GM23248 (cell line): ENCODE measurements around the gene METRNL. TPM values are rescaled to one million over a fixed set of nuclear protein-coding genes. Genes with fewer than 3 reads are reported as not detected.

Experiments used
- DNase-seq: peaks from one replicate; pipeline ENCODE4 v3.0.0-alpha.2; 2015
- H2AFZ ChIP-seq: fragments of 200-600 bp; sonication (generic); 2 replicates; pipeline ENCODE4 v1.6.1; 2016; ENCODE audit warnings: antibody characterized with exemption
- H3F3A ChIP-seq: fragments of 200-600 bp; sonication (generic); 2 replicates; pipeline ENCODE4 v1.6.1; 2016; ENCODE audit warnings: mild to moderate bottlenecking, antibody characterized with exemption, mixed run types; ENCODE audit not compliant: insufficient read depth
- H3K27ac ChIP-seq: fragments of 200-600 bp; sonication (generic); 2 replicates; pipeline ENCODE4 v1.5.1; 2016; ENCODE audit warnings: mild to moderate bottlenecking
- H3K27me3 ChIP-seq: fragments of 200-600 bp; sonication (generic); replicated peaks from 2 replicates; pipeline ENCODE4 v1.6.1; 2016; ENCODE audit warnings: mild to moderate bottlenecking; ENCODE audit not compliant: insufficient read depth
- H3K36me3 ChIP-seq: fragments of 200-600 bp; sonication (generic); 2 replicates; pipeline ENCODE4 v1.6.1; 2016; ENCODE audit warnings: low read depth, mild to moderate bottlenecking
- H3K4me1 ChIP-seq: fragments of 200-600 bp; sonication (generic); 2 replicates; pipeline ENCODE4 v1.6.1; 2016; ENCODE audit warnings: mild to moderate bottlenecking; ENCODE audit not compliant: insufficient read depth
- H3K4me2 ChIP-seq: fragments of 200-600 bp; sonication (generic); one replicate; pipeline ENCODE4 v1.6.1; 2016; ENCODE audit warnings: mild to moderate bottlenecking; ENCODE audit not compliant: unreplicated experiment
- H3K4me3 ChIP-seq: fragments of 200-600 bp; sonication (generic); 2 replicates; pipeline ENCODE4 v1.5.1; 2016; ENCODE audit warnings: mild to moderate bottlenecking
- H3K79me2 ChIP-seq: fragments of 200-600 bp; sonication (generic); 2 replicates; pipeline ENCODE4 v1.6.1; 2016; ENCODE audit warnings: mild to moderate bottlenecking; ENCODE audit not compliant: insufficient read depth
- H3K9ac ChIP-seq: fragments of 200-600 bp; sonication (generic); 2 replicates; pipeline ENCODE4 v1.6.1; 2016; ENCODE audit warnings: mild to moderate bottlenecking
- H3K9me2 ChIP-seq: fragments of 200-600 bp; sonication (generic); 2 replicates; pipeline ENCODE4 v1.6.1; 2016; ENCODE audit warnings: mixed run types, mild to moderate bottlenecking, moderate library complexity; ENCODE audit not compliant: insufficient read depth
- H3K9me3 ChIP-seq: fragments of 200-600 bp; sonication (generic); one replicate; pipeline ENCODE4 v1.6.1; 2017; ENCODE audit warnings: low read depth
- H4K20me1 ChIP-seq: fragments of 200-600 bp; sonication (generic); 2 replicates; pipeline ENCODE4 v1.6.0; 2016; ENCODE audit not compliant: insufficient read depth
- EZH2 ChIP-seq: fragments of 200-600 bp; sonication (generic); IDR thresholded peaks from 2 replicates; pipeline ENCODE4 v1.6.1; 2018; ENCODE audit warnings: antibody characterized with exemption, mild to moderate bottlenecking; ENCODE audit not compliant: insufficient read depth, poor library complexity, severe bottlenecking
- EZH2phosphoT487 ChIP-seq: fragments of 200-600 bp; sonication (generic); IDR thresholded peaks from 2 replicates; pipeline ENCODE4 v1.6.1; 2018; ENCODE audit warnings: antibody characterized with exemption, moderate library complexity, mild to moderate bottlenecking, low read depth; ENCODE audit not compliant: insufficient read depth
- WGBS, 2 experiments: methylation state at CpG; one replicate each; pipeline ENCODE4 v1.1.6; 2015 to 2017; ENCODE audit warnings: low lambda C conversion rate in 2 of 2, low coverage in 1 of 2; ENCODE audit errors: missing lambda C conversion rate in 2 of 2; 5-methylcytosine and 5-hydroxymethylcytosine counted together
- in situ Hi-C: fragments of 300-500 bp; cut with MboI; formaldehyde crosslinking; loops from 2 replicates; pipeline ENCODE4 v1.15.0; 2020
- polyA plus RNA-seq: library from polyadenylated mRNA; unstranded; fragments of >200 nt; fragmentation: Nextera tagmentation; extraction: Ambion mirVana; gene quantifications from 2 replicates; pipeline ENCODE4 v1.2.1, GENCODE V29; 2016
- total RNA-seq: library from RNA; depleted of rRNA; stranded (reverse); fragments of >200 nt; shearing (Covaris generic); gene quantifications from 2 replicates; pipeline ENCODE4 v1.2.3, GENCODE V29; 2014

METRNL gene
- total and polyA plus RNA-seq, 2 experiments from 2014 or later: 28.4 to 305 TPM

GRCh38 chr17:83128306-83129240 lies 49.2 kb downstream of the METRNL start:
- H3K27ac ChIP-seq: no peak overlapping the region
- WGBS, 2 experiments: 92 to 95% methylated on average over 32 of the region's 32 CpGs
- no peak overlapping the region for H2AFZ ChIP-seq
- no peak overlapping the region for H3K4me3 ChIP-seq
- H3K4me1 ChIP-seq: peaks cover 12% of the 10 kb centered on the region; the same call in 1 of the 2 replicates
- no peak overlapping the region for H3K9ac ChIP-seq
- no peaks in the 10 kb centered on the region for H3K36me3 ChIP-seq
- no peaks in the 10 kb centered on the region for H3K79me2 ChIP-seq
- in situ Hi-C loops: no loop called here
- no peaks in the 10 kb centered on the region for H3K9me3 ChIP-seq
- H4K20me1 ChIP-seq: no peaks in the 10 kb centered on the region
- DNase-seq: no peak
- TF ChIP-seq EZH2phosphoT487 (no peak), EZH2 (no peak)
- no peaks in the 10 kb centered on the region for H3K9me2 ChIP-seq
- no peaks in the 10 kb centered on the region for H3K27me3 ChIP-seq
- no peak overlapping the region for H3K4me2 ChIP-seq
- H3F3A ChIP-seq: no peaks in the 10 kb centered on the region; the same call in 1 of the 2 replicates

GRCh38 chr17:83129676-83130075 lies 50.3 kb downstream of the METRNL start:
- Histone ChIP-seq H2AFZ (no peak overlapping the region), H3K9me3 (no peaks in the 10 kb centered on the region), H3K9me2 (no peaks in the 10 kb centered on the region), H3K27ac (no peak overlapping the region), H3K9ac (no peak overlapping the region), H3K27me3 (no peaks in the 10 kb centered on the region), H4K20me1 (no peaks in the 10 kb centered on the region), H3K4me3 (no peak overlapping the region), H3K36me3 (no peaks in the 10 kb centered on the region), H3F3A (no peaks in the 10 kb centered on the region; the same call in 1 of the 2 replicates), H3K4me2 (no peak overlapping the region), H3K4me1 (peaks cover 12% of the 10 kb centered on the region; the same call in 1 of the 2 replicates), H3K79me2 (no peaks in the 10 kb centered on the region)
- TF ChIP-seq EZH2phosphoT487: no peak
- TF ChIP-seq EZH2: no peak
- in situ Hi-C loops: no loop called here
- 92 to 93% methylated on average over 12 of the region's 12 CpGs for WGBS, 2 experiments
- DNase-seq: no peak

- Histone ChIP-seq H3K79me2 (no peaks in the 10 kb centered on the region), H3F3A (no peaks in the 10 kb centered on the region; the same call in 1 of the 2 replicates), H3K4me3 (no peak overlapping the region), H3K9me2 (no peaks in the 10 kb centered on the region), H3K4me1 (no peaks in the 10 kb centered on the region), H3K9me3 (no peaks in the 10 kb centered on the region), H2AFZ (no peak overlapping the region), H3K4me2 (no peak overlapping the region), H4K20me1 (no peaks in the 10 kb centered on the region), H3K9ac (no peak overlapping the region), H3K36me3 (no peaks in the 10 kb centered on the region), H3K27ac (no peak overlapping the region), H3K27me3 (no peaks in the 10 kb centered on the region)
- no peak for DNase-seq
- 95 to 96% methylated on average over 14 of the region's 14 CpGs for WGBS, 2 experiments
- TF ChIP-seq EZH2phosphoT487 (no peak), EZH2 (no peak)
- in situ Hi-C loops: no loop called here
Observed at GRCh38 chr17:83131401-83132011, 52.1 kb downstream of the METRNL start.

GRCh38 chr17:83132251-83133081 lies 53.1 kb downstream of the METRNL start:
- Histone ChIP-seq H3K9me3 (no peaks in the 10 kb centered on the region), H3K4me1 (no peaks in the 10 kb centered on the region), H3F3A (no peaks in the 10 kb centered on the region), H3K36me3 (no peaks in the 10 kb centered on the region), H3K27ac (no peak overlapping the region), H3K4me2 (no peak overlapping the region), H3K27me3 (no peaks in the 10 kb centered on the region), H3K79me2 (no peaks in the 10 kb centered on the region), H2AFZ (no peak overlapping the region), H4K20me1 (no peaks in the 10 kb centered on the region), H3K9me2 (no peaks in the 10 kb centered on the region), H3K9ac (no peak overlapping the region), H3K4me3 (no peak overlapping the region)
- in situ Hi-C loops: no loop called here
- DNase-seq: no peak
- TF ChIP-seq EZH2phosphoT487 (no peak), EZH2 (no peak)
- WGBS, 2 experiments: 89 to 90% methylated on average over 21 of the region's 21 CpGs
